Activated gamma-delta T cell treated with anti-CD3 and anti-CD28 coated beads, Interleukin-2, amount 50 U/mL, for 16 hours (primary cell): Measurements from ENCODE around the gene TGFBI.

Source experiments
- DNase-seq: peaks from one replicate; pipeline ENCODE4 v3.0.0-alpha.2; 2020; ENCODE audit warnings: low read depth

The TGFBI gene

DNA sequence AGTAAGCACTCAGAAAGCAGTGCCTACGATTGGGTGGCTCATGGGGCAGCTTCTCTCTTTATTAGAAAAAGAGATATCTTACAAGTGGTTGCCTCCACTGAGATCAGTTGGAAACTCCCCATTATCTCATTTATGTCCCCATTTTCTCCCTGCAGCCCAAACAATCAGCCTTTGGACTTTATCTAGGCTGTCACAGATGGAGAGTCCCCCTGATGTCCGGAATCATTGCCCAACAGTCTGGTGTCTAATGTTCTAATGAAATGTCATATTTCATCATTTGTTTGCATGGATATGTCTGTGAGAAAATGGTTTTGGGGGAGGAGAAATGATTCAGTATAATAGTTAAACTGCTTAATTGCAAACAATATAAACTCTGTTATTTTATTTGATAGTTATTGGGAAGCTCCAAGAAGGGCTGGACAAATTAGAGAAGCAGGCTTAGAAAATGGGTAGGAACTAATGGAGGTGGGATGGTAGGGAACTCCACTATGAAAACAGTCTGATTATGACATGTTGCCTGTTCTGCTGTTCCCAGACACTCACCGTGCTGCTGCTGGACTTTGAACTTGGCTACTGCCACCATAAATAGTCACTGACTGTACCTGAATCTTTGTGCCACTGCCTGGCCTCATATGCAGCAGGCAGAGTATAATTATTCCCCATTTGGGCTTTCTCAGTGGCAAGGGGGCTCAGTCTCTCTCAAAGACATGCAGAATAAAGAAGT is 65.6 kb downstream of the TGFBI start:
- DNase-seq, result no peak

GRCh38 chr5:136094913-136095641 is 66.3 kb downstream of the TGFBI start:
- no peak for DNase-seq

GRCh38 chr5:136098176-136098575 is 69.4 kb downstream of the TGFBI start:
- DNase-seq, result no peak

GRCh38 chr5:136099870-136100269 is 71.1 kb downstream of the TGFBI start:
- no peak for DNase-seq

GRCh38 chr5:136101884-136102283 is 73.1 kb downstream of the TGFBI start:
- no peak for DNase-seq

GRCh38 chr5:136103118-136103517 is 74.3 kb downstream of the TGFBI start:
- no peak for DNase-seq

DNA sequence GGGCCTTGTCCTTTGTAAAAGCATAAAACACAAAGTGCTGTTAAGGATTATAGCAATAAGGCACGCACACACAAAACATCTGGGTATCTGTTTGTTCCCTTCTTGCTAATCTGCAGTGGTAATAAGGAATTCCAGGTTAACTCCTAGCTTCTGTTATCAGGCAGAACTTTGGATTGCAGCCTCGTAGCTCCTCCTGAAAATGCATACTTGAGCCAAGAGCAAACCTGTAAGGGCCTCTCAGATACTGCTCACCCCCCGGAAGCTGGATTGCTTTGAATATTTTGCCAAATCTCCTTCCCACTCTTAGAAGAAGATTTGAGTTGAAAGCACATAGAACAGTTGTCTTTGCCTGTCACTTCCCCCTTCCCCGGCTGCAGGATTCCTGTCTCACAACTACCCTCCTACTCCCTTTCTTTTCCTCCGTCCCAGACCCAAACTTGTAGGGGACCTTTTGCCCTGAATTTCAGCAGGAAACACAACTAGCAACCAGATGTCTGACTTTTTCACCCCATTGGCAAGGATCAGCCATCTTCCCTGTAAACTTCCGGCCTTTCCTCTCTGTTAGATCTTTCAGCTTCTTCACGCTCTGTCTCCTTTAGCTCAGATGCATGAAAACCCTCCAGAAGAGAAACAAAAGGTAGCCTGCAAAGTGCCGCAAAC is 75.6 kb downstream of the TGFBI start:
- no peak for DNase-seq

DNA sequence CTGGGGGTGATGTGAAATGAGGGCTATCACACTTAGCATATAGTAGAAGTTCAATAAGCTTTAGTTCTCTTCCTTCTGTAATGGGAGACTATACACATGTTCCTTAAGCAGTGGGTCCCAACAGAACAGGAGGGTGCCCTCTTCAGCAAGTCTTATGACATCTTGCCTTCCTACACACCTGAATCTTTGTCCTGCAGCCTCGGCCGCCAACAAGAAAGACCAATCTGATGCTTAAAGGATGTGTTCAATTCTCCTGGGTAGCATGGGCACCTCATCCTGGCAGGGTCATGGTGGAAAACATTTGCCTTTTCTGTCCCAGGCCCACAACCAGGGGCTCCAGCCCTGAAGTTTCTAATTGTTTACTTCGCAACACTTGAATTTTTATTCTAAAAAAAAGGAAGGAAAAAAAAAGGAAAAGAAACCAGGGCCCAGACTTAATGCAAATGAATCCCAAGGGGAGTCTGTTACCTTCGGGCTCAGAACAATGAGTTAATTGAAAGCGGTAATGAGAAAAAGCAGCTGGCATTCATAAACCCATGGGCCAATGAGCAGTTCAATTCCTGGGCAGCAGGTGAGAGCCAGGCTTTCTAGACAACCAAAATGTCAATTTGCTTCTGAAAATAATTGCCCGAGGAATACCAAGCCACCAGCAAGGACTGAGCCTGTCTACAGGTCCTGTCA is 77.7 kb downstream of the TGFBI start:
- no peak for DNase-seq

- DNase-seq, result no peak
These were observed 79.4 kb downstream of the TGFBI start for GRCh38 chr5:136108180-136108611.

DNA sequence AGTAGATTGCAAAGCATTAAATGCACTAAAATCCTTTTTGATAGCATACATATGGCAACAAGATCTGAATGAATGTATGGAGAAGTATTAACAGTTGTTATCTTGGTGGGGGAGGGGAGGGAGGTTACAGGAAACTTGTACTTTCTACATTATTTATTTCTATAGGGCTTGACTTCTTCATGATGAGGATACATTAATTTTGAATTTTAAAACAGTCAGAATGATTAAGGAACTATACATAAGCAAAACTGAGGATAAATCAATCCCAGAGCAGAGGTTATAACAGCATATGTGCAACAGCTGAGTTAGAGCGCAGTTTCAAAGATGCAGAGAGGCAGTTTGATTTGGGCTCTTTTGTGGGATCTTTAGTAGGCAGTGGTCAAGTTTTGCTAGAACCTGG is 80.0 kb downstream of the TGFBI start:
- DNase-seq, result no peak

GRCh38 chr5:136109453-136110135 is 80.8 kb downstream of the TGFBI start:
- no peak for DNase-seq
